CD4-positive, alpha-beta T cell treated with Interleukin-17A for 1 hour (primary cell): ENCODE measurements around the gene RTRAF.

Source experiments
- DNase-seq: peaks from one replicate; pipeline ENCODE4 v3.0.0-alpha.2; 2020

Gene RTRAF

GRCh38 chr14:52051871-52052270, 62.5 kb downstream of the RTRAF start:
- no peak for DNase-seq

GRCh38 chr14:52052288-52052943, 63.1 kb downstream of the RTRAF start:
- no peak for DNase-seq

GRCh38 chr14:52053044-52053443, 63.7 kb downstream of the RTRAF start:
- no peak for DNase-seq

GRCh38 chr14:52054678-52055077, 65.3 kb downstream of the RTRAF start:
- DNase-seq: no peak

DNA sequence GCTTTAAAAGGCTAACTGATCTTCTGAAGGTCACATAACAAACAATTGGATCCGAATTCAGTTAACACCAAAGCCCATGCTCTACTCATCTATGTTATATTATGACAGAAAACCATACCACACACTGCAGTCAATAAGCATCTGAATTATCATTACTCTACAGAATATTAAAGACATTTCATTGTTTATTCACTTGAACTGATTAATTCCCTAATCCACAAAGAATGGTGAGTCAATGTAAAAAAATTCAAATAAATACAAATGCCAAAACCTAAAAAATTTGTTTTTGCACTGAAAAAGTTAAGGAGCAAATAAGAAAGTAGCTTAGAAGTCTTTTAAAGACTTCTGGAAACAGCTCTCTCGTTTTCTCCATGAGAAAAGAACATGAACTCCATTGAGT, 65.8 kb downstream of the RTRAF start:
- no peak for DNase-seq

DNA sequence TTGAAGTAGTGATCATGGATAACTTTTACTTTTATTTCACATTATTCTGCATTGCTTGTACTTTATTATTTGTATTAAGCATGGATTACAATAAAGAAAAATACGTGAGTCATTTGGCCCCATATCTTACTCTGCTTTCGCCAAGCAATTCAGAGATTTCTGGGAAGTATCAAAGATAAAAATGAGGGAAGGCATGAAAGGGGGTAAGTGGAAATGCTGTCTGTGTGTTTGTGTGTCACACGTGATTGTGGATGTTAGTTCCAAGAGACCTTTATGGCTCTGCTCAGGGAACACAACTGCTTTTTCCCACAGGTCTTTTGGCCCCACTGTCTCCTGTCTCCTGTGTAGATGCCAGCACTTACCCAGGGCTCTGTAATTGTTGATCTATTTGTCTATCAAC, 69.0 kb downstream of the RTRAF start:
- DNase-seq: no peak

DNA sequence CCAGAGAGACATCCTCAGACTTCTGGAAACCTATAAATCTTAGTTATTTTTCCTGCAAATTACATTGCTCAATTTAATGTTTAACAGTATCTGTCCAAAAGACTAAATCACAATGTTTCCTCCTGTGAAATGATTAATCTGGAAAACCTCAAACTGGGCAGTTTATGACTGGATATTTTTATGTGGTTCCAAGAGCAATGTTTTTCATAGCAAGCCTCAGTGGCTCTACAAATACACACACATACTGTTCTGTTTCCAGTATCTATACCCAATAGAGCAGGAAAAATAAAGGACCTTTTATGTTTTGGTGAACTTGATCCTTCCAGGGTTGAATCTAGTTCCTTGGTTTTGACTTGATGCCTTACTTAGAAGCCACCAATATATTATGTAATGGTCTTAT, 70.3 kb downstream of the RTRAF start:
- no peak for DNase-seq

GRCh38 chr14:52060080-52060479, 70.7 kb downstream of the RTRAF start:
- DNase-seq: no peak
